Activated CD4-positive, alpha-beta T cell treated with anti-CD3 and anti-CD28 coated beads, Interleukin-2, amount 50 U/mL, for 16 hours (primary cell): ENCODE data around the gene KIF6.
A peak's percentile ranks its signal among the peaks of the same experiment; 100 is the strongest.
"Not testable (repeated sequence)": the region's sequence is repeated elsewhere in the genome, so short reads cannot be mapped to it uniquely, and the experiment has no call there.

ENCODE experiments used
- DNase-seq: peaks from one replicate; pipeline ENCODE4 v3.0.0-alpha.2; 2020

KIF6 gene, protein sequence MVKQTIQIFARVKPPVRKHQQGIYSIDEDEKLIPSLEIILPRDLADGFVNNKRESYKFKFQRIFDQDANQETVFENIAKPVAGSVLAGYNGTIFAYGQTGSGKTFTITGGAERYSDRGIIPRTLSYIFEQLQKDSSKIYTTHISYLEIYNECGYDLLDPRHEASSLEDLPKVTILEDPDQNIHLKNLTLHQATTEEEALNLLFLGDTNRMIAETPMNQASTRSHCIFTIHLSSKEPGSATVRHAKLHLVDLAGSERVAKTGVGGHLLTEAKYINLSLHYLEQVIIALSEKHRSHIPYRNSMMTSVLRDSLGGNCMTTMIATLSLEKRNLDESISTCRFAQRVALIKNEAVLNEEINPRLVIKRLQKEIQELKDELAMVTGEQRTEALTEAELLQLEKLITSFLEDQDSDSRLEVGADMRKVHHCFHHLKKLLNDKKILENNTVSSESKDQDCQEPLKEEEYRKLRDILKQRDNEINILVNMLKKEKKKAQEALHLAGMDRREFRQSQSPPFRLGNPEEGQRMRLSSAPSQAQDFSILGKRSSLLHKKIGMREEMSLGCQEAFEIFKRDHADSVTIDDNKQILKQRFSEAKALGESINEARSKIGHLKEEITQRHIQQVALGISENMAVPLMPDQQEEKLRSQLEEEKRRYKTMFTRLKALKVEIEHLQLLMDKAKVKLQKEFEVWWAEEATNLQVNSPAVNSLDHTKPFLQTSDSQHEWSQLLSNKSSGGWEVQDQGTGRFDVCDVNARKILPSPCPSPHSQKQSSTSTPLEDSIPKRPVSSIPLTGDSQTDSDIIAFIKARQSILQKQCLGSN

DNA sequence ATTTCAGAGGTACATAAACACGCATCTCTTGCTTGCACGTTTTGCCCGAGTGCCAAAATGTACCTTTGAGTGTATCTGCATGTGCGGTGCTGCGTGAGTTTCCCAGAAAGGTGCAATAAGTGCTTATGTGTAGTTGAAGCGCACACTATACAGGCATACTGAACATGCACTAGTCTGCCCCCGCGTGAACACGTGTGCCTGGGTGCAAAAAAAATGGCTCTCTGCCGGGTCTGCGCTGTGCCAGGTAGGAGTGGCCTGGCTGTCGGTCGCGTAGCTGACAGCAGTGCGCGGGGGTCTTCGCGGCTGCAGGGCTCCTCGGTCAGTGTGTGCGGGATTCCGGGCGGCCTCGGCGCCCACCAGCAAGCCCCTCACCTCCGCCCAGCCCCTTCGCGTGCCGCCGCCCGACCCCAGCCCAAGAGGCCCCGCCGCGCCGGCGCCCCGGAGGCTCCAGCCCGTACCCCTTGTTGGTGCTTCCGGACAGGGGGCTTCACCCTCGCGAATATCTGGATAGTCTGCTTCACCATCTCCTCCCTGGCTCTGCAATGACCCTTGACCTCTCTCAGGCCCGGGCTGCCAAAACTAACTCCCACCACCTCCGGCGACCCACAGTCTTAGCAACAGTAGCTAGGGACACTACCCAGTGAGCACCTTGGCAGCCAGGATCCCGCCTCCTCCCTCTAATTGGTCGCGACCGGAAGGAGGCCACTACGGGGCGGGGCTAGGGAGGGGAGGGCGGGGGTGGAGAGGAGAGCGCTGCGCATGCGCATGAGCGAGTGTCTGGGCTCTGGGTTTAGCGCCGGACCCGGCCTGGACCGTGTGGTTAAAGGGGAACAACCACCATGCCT, at the start of gene KIF6:
TSS of gene KIF6 (minus strand) at position 622 of the 845 bp plus-strand sequence. CDS start at position 524, 98 bp downstream.
- peak; percentile 89 for DNase-seq

DNA sequence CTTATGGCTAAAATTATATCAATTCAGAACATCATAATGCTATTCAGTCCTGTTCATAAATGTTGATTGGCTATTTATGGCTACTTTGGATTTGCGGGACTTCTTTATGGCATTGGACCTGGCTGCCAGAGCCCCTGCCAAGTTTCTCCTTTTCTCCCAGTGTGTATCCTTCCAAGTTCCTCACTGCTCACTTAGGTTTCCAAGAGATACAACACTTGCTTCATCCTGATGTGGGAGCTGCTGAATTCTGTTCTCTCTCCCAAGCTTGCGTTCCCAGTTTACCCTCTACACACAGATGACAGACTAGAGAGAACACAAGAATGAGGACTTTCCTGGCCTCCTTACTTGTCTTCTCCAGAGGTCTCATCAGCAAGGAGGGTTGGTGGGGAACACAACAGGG, 48.6 kb upstream of the KIF6 start:
- DNase-seq: no peak

DNA sequence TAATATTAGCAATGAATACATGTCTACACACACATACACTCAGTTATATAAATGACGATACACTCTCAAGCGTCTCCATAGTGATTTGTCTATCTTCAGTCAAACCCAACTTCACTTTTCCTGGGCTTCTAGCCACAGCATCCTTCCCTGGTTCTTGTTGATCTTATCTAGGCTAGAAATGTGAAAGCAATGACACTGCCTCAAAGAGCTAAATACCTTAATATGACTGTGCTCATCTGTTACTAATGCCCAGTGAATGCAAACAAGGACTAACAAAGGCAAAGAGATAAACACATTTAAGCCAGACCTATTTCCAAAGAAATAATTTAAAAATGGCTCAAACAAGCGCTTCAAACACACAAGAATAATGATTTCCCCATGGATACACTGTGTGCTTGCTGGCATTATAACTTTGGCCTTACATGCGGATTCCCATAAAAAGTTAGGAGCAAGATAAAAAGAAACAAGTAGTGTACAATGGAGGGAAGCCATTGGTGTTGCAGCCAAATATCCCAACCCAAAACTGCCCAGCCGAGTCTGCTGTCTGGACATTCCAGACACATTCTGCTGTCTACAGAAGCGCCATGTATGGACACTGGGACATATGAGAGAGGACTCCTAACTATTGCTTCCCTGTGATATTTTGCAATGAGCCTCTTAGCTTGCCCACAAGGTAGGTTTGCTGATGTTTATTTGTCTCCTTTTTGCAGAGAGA, 47.5 kb upstream of the KIF6 start:
- no peak for DNase-seq

DNA sequence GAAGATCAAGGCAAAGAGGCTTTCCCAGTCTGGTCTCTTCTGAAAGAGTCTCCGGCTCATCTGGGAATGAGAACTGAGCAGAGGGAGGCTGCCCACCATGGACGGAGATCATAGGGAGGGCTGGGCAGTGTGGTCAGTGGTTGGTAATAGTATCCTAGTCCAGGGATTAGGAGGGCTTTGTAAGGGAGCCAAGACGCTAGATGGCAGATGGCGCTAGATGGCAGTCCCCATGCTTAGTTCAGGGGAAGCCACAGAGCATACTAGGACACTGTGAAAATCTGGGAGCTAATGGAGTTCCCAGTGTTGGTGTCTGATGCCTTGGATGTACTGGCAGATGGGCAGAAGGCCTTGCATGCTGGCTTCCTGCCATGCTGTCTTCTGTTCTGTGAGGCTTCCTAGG, 45.2 kb upstream of the KIF6 start:
- no peak for DNase-seq

DNA sequence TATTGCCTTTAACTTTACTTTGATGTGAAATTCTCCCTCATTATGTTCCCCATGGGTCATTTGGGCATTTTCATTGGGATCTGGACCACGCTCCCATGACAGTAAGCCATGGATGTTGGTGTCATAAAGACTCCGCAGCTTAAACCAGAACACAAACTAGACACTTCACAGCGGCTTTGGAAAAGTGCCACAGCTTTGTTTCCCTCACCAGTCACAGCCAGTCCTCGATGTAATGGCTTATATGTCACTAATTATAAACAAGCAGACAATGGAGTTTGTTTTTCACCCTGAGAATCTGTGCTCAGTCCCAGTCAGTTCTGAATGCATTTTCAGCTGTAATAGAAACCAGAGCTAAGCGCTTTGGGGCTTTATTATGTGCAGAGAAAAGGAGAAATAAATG, 43.8 kb upstream of the KIF6 start:
- DNase-seq: no peak

DNA sequence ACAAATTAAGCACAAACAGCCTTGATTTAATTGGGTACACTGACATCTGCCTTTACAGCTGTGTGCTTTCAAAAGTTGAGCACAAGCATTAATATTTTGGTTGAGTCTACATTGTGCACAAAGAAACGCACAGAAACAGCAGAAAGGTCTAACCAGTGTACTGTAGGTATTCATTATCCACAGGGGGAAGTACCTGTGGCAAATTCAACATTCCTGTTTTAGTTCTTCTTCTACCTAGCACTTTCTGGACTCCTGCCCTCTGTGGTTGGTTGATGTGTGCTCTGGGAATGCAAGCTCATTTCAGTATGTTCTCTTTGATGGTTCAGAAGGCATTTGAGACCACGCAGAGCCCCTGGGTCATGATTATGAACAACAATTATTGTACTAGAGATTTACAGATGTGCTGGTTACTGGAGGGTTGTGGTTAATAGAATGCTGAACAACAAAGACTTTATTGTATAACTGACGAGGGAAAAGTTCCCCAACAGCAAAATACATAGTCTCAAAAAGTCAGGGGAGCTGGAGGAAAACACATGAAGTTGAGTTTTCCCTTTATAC, 40.4 kb upstream of the KIF6 start:
- no peak for DNase-seq

DNA sequence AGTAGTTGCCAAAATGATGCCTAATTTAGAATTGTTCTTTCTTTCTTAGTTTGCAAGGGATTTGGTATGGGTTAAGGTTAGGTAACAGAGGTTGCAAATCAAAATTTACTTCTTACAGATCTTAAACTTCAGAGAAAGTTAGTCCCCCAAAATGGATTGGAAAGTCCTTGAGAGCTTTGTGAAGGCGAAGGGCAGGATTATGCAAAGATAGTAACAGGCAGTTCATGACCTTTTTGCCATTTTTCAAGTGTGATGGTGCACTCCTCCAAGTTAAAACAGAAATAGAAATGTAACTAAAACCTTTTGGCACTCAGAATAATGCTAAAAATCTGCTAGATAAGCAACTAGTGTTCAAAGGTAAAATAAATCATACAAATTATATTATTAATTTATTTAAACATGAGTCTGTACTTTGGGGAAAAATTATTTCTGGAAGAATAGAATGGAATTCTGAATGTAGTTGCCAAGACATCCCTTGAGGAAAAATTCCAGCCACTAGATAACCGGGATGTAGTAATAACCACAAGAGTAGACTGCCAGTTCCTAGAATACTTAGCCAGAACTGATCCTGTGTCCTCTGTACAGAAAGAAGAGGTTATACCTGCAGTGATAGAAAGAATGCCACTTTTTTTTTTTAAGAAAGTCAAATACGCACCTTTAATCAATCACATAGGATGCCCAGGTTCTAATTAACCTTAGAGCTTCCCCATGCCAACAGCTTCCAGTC, 35.2 kb upstream of the KIF6 start:
- DNase-seq: no peak

DNA sequence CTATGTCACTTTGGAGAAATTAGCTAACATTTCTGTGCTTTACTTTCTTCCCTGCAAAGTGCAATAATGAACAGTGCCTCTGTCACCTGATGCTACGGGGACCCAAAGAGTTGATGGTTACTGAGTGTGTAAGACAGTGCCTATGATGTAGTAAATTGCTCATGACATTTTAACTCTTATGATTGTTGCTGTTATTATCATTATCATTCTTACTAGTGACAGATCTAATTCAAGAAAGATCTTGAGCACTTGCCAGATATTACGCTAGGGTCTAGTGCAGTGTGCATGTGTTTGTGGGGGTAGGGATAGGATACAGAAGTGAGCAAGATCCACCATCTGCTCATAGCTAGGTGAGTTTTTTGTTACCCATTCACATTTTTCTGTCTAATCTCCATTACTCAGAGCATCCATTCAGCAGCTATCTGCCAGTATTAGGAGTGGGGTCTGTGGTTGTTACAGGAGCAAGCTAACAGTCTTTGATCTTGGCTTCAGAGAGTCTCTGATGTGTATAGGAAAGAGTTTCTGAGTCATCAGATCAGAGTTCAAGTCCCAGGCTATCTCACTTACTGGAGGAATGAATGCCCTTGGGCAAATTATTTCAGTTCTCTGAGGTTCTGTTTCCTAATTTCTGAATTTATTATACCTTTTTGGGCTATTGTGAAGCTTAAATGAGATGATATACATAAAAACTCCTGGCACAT, 33.8 kb upstream of the KIF6 start:
- no peak for DNase-seq

DNA sequence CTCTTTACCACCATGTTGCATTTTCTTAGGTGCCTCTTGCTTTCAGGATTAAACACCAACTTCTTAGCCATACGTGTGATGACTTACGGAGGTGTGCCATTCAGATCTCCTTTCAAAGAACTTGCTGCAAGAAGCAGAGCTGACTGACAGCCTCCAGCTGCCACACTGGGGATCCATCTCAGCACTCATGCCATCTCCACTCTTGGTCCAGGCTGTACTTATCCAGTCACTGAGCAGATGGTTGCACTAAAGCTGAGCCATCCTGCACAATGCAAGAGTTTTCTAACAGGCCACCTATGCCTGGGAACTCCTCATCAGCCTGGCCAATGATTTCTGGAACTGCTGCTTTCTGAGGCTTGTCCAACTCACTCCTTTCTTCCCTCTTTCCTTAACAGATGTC, 31.4 kb upstream of the KIF6 start:
- no peak for DNase-seq

DNA sequence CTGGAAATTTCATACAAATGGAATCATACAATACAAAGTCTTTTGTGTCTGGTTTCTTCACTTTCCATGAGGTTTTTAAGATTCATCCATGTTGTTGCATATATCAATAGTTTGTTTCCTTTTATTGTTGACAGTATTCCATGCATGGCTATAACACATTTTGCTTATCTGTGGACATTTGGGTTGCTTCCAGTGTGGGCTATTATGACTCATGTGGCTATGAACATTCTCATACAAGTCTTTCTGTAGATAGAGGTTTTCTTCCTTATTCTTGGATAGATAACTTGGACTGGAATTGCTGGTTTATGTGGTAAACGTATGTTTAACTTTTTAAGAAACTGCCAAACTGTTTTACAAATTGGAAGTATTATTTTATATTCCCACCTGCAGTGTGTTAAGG, 30.0 kb upstream of the KIF6 start:
- DNase-seq: no peak

DNA sequence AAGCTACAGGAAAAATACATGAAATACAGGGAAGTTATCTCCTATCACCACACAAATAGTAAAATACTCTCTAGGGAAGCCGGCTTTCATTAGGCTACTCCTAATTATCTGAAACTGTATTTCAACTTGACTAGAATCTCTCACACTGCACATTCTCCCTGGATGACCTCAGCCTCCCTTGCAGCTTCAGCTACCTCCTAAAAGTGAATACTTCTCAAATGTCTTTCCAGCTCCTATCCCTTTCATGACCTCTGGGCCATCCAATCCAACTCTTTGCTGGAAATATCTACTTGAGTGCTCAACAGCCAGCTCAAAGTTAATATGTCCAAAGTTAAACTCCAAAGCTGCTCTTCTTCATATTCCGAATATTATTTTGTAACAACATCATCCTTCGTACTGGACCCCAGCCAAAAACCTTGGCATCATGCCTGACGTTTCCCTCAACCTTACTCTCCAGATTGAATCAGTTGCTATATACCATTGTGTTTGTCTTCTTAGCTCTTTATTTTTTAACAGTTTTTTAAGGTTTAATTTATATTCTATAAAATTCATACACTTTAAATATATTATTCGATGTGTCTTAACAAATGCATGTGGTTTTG, 29.4 kb upstream of the KIF6 start:
- DNase-seq: no peak

DNA sequence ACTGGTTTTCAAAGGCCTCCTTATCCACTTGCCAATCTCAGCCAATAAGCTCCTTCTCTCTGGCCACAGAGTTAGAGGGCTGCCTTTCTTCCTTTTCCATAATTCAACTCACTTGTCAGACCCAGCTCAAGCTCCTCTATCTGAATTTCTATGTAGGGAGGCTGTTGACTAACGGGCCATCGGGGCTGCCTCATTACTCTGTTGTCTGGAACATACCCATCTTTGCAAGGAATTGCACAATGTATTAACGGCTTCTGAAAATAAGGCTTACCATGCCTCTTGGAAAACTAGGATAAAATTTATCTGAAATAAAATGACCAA, 28.5 kb upstream of the KIF6 start:
- DNase-seq: no peak

DNA sequence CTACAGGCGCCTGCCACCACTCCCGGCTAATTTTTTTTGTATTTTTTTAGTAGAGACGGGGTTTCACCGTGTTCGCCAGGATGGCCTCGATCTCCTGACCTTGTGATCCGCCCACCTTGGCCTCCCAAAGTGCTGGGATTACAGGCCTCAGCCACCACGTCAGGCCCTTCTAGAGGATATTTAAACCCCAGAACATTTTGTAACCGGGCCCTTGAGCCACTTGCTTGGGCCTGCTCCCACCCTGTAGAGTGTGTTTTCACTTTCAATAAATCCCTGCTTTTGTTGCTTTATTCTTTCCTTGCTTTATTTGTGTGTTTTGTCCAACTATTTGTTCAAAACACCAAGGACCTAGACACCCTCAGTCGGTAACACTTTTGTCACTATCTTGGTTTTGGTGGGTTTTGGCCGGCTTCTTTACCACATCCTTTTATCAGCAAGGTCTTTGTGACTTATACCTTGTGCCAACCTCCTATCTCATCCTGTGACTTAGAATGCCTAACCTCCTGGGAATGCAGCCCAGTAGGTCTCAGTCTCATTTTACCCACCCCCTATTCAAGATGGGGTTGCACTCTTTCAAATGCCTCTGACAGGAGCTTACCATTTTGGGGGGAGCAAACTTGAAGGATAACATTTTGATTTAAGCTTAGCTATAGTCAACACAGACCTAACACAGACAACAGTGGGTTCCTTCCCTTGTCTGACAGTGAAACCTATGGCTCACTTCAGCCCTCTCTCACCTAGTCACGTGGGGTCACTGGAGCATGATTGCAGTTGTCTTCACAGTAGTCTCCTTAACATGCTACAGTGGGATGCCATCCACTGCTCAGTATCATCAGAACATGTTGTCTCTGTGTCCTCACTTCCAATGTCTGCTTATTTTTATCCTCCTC, 27.9 kb upstream of the KIF6 start:
- DNase-seq: no peak

DNA sequence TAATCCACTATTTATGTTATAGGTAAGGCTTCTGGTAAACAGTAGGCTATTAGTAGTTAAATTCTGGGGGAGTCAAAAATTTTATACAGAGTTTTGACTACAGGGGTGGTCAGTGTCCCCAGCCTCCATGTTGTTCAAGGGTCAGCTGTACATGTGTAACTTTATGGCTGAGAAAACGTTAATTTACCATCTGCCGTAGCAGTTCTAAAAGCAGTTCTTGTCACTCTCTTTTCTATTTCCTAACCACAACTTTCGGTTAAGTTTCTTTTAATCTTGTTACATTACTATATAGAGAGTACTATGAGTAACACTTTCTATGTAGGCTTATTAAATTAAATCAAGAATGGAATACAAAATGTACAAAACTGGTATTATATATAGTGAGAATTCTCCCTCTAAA, 21.6 kb upstream of the KIF6 start:
- DNase-seq: no peak

DNA sequence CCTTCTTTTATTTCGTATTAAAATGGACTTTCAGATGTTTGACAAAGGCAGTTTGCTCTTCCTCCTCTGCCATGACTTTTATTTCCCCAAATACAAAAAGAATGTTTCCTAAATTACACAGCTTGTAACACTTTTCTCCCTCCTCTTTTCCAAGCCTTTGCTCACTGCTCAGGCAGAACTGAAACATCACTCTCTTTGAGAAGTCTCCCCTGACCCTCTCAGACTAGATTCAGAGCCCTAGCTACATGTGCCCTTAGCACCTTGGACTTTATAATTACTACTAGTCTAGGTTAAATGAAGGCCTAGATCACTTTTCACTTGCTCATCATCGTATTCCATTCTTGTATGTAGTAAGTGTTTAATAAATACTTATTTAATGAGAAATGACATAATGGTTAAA, 8.5 kb upstream of the KIF6 start:
- no peak for DNase-seq

DNA sequence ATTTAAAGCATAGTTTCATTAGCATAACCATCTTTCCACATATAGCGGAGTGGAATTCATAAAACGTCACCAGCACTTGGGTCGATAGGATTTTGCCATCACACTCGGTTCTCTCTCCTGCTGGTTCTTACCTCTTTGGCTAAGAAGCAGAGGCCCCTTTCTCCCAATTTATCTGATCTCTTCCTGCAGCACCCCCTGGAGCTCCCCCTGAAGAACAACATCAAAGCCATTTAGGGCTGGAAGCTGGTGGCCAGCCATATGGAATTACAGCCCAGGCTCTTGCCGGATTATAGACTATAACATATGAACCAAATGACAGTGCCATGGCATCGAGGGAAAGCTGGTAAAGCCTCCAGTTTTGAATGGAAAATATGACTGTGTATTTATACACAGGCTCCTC, 6.4 kb upstream of the KIF6 start:
- no peak for DNase-seq

DNA sequence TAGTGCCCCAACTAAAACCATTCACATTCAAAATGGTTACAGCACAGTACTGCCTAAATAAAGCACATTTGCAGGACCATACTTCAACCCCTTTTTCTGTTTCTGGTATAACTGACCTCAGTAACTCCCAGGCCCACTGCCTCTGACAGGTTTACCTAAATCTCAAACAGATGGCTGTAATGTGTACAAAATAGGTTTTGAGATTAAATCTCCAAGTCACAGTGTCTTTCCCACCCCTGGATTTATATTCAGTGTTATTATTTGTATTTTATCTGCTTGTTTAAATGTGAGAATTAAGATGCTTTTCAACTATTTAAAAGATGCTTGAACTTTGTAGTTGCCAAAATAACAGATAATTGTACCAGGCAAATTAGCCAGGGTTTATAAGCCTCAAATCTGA, 4.7 kb upstream of the KIF6 start:
- no peak for DNase-seq

DNA sequence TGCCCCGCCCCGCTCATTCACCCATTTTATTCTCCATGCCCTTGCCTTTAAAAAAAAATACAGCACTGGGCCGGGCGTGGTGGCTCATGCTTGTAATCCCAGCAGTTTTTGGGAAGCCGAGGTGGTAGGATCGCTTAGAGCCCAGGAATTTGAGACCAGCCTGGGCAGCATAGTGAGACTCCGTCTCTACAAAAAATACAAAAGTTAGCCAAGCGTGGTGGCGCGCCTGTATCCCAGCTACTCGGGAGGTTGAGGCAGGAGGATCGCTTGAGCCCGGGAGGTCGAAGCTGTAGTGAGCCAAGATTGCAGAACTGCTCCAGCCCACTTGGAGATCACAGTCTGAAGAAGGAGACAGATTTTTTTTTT, 407 bp upstream of the KIF6 start:
- DNase-seq: no peak

DNA sequence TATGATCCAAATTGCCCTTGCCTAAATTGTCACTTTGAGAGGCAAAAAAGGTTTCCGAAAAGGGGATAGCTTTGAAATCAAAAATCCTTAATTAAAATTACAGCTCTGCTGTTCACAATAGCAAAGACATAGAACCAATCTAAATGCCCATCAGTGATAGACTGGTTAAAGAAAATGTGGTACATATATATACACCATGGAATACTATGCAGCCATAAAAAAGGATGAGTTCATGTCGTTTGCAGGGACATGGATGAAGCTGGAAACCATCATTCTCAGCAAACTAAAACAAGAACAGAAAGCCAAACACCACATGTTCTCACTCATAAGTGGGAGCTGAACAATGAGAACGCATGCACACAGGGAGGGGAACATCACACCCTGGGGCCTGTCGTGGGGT, 1.9 kb downstream of the KIF6 start:
- DNase-seq: not testable (repeated sequence)

DNA sequence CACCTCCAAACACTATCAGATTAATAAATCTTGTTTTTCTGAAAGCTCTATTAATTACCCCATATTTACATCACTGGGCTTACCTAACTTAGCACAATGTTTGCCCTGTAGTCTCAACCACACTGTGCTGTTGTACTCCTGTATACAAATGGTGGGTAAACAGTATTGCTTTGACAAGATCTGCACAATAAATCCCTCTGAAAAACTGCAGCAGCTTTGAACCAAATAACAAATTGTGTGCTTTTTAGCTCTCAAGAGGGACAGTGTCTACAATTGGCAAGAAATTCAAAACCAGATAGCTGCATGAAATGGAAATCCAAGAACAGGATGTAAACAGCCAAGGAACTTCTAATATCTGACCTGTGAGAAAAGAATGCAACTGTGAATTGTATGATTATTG, 10.4 kb downstream of the KIF6 start:
- DNase-seq: no peak
